Lower leg skin (tissue), 4 donors: ENCODE measurements around the gene TBC1D20. TPM values are rescaled to one million over a fixed set of nuclear protein-coding genes. Genes with fewer than 3 reads are reported as not detected.

Experiments used
- DNase-seq, 2 donors: peaks; one replicate each; pipeline ENCODE4 v3.0.0-alpha.2; 2019; ENCODE audit warnings: low spot score in 2 of 2
- H3K4me3 ChIP-seq: fragments of 200-600 bp; sonication (generic); 2 replicates; pipeline ENCODE4 v1.5.1; 2017; ENCODE audit warnings: mild to moderate bottlenecking, low read depth; ENCODE audit not compliant: poor library complexity, severe bottlenecking
- CTCF ChIP-seq, 3 donors: fragments of 450-650 bp; IDR thresholded peaks; one replicate each; pipeline ENCODE4 v1.5.1; 2016; ENCODE audit warnings: antibody characterized with exemption in 3 of 3, mild to moderate bottlenecking in 3 of 3, moderate library complexity in 2 of 3
- POLR2A ChIP-seq, 2 donors: fragments of 450-650 bp; IDR thresholded peaks; one replicate each; pipeline ENCODE4 v1.6.1; 2016 to 2017; ENCODE audit warnings: antibody characterized with exemption in 2 of 2, mild to moderate bottlenecking in 1 of 2, moderate library complexity in 1 of 2
- WGBS, 2 donors: methylation state at CpG; one replicate each; pipeline ENCODE4 v1.1.5; 2018; 5-methylcytosine and 5-hydroxymethylcytosine counted together
- intact Hi-C: fragments of 100-400 bp; cut with DNase I; formaldehyde crosslinking; loops from one replicate; pipeline ENCODE4 v1.15.0; 2023; ENCODE audit warnings: low total_unique reads
- total RNA-seq, 4 donors: library from RNA; depleted of rRNA; stranded (reverse); fragments of >200 nt; gene quantifications; one replicate each; pipeline ENCODE4 v1.1.0, GENCODE V29; 2016

Gene TBC1D20
- total RNA-seq, 4 donors from 2014 or later: 36.5 to 44.8 (median 42.5) TPM

- 89 to 91% methylated on average over 40 to 45 of the region's 49 CpGs for WGBS, 2 donors
- H3K4me3 ChIP-seq: no peak overlapping the region
- TF ChIP-seq POLR2A (IDR thresholded peaks at IDR 0.05) (no peak), CTCF (IDR thresholded peaks at IDR 0.05) (no peak)
- DNase-seq: no peak
- intact Hi-C loops: no loop called here
Observed at GRCh38 chr20:420721-421574, 41.4 kb downstream of the TBC1D20 start.

GRCh38 chr20:420166-420620 is 42.1 kb downstream of the TBC1D20 start:
- intact Hi-C loops: no loop called here
- no peak for DNase-seq
- H3K4me3 ChIP-seq: no peak overlapping the region
- TF ChIP-seq CTCF (IDR thresholded peaks at IDR 0.05): no peak
- WGBS, 2 donors: 89 to 90% methylated on average over 20 of the region's 20 CpGs

GRCh38 chr20:419556-420165 is 42.7 kb downstream of the TBC1D20 start:
- intact Hi-C loops: no loop called here
- DNase-seq: no peak
- 62 to 74% methylated on average over 31 to 32 of the region's 32 CpGs for WGBS, 2 donors
- TF ChIP-seq POLR2A (IDR thresholded peaks at IDR 0.05) (no peak), CTCF (IDR thresholded peaks at IDR 0.05) (no peak)
- no peak overlapping the region for H3K4me3 ChIP-seq

- WGBS, 2 donors: 92% methylated on average over 6 to 8 of the region's 8 CpGs
- H3K4me3 ChIP-seq: no peak overlapping the region
- no peak for TF ChIP-seq CTCF (IDR thresholded peaks at IDR 0.05)
- TF ChIP-seq POLR2A (IDR thresholded peaks at IDR 0.05): no peak
- no peak for DNase-seq
- intact Hi-C loops: no loop called here
Observed at GRCh38 chr20:418858-419365, 43.4 kb downstream of the TBC1D20 start.

- WGBS, 2 donors: 84 to 92% methylated on average over 7 to 12 of the region's 12 CpGs
- DNase-seq: no peak
Observed at GRCh38 chr20:417801-418342, 44.5 kb downstream of the TBC1D20 start.

More at GRCh38 chr20:417801-418342, 44.5 kb downstream of the TBC1D20 start:
- intact Hi-C loops: no loop called here
- TF ChIP-seq CTCF (IDR thresholded peaks at IDR 0.05): no peak
- TF ChIP-seq POLR2A (IDR thresholded peaks at IDR 0.05): no peak
- H3K4me3 ChIP-seq: no peak overlapping the region
